ENCODE results near the gene UFSP1. TPM values are rescaled to one million over a fixed set of nuclear protein-coding genes. Genes with fewer than 3 reads are reported as not detected.

Gene UFSP1
- total RNA-seq (2022; extraction: Qiagen RNA extraction; ENCODE audit: low read depth): 3.5 to 7.4 TPM (median 5.7 TPM) in 5 replicates

GRCh38 chr7:100888988-100889750, at the start of gene UFSP1:
Gene UFSP1, minus strand, starts transcription at chr7:100889715. Its CDS starts 444 bp downstream, at chr7:100889271.

GRCh38 chr7:100895701-100895955, 6.1 kb upstream of the UFSP1 start, which contains the start of gene ACHE:
Gene ACHE, minus strand, starts transcription at chr7:100895888. Its CDS starts 1,656 bp downstream, at chr7:100894232.

GRCh38 chr7:100874577-100875355, 14.7 kb downstream of the UFSP1 start, which contains the start of gene SRRT:
Gene SRRT, plus strand, starts transcription at chr7:100875103. Its CDS starts 488 bp downstream, at chr7:100875591.

DNA sequence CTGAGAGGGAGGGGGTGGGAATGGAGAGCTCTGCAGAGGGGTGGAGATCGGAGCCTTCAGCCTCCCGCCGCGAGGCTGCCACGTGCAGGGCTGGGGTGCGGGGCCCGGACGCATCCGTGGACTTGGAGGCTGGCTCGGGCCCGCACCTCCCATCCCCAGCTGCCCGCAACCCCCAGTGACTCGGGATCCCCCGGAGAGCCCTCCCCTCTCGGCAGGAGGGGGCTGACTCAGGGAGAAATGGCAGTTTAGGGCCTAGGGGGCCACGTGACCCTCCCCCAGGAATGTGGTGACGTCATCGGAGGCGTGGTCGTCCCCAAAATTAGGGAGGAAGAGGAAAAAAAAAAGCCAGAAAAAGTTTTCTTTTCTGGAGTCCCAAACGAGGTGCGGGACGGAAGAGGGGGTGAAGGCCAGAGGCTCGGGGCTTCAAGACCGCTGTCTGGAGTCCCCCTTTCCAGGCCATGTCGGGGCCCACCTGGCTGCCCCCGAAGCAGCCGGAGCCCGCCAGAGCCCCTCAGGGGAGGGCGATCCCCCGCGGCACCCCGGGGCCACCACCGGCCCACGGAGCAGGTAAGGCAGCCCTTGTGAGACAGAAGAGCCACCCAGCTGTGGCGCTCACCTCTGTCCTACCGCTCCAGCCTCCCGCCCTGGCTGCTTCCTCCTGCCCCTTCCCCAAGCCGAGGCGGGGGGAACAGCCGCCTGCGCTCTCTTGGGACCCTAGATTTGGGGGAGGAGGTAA, 22.3 kb downstream of the UFSP1 start, which contains the start of gene TRIP6:
TRIP6 (plus strand) TSS at position 348 of the 736 bp plus-strand sequence; CDS start at position 459, 111 bp downstream.

GRCh38 chr7:100852048-100852872, 37.3 kb downstream of the UFSP1 start, which contains the start of gene SLC12A9:
Gene SLC12A9, plus strand, starts transcription at chr7:100852713. Its CDS starts 1,485 bp downstream, at chr7:100854198.

Other genes starting within 250 kb of the UFSP1 start
- gene TFR2, start 248.2 kb downstream of the UFSP1 start, total RNA-seq (2022; extraction: Qiagen RNA extraction; ENCODE audit: low read depth): 2.0 to 3.3 TPM (median 3.0 TPM) in 5 replicates
- gene ACTL6B, start 233.3 kb downstream of the UFSP1 start, total RNA-seq (2022; extraction: Qiagen RNA extraction; ENCODE audit: low read depth): not detected in 5 replicates
- 163 to 268 TPM (median 240 TPM) in 5 replicates for gene GNB2, start 216.0 kb downstream of the UFSP1 start, total RNA-seq (2022; extraction: Qiagen RNA extraction; ENCODE audit: low read depth)
- gene GIGYF1, start 195.5 kb downstream of the UFSP1 start, total RNA-seq (2022; extraction: Qiagen RNA extraction; ENCODE audit: low read depth): 13.1 to 21.3 TPM (median 18.9 TPM) in 5 replicates
- gene POP7, start 183.6 kb downstream of the UFSP1 start, total RNA-seq (2022; extraction: Qiagen RNA extraction; ENCODE audit: low read depth): 77.8 to 102 TPM (median 101 TPM) in 5 replicates
- gene EPO, start 169.2 kb downstream of the UFSP1 start, total RNA-seq (2022; extraction: Qiagen RNA extraction; ENCODE audit: low read depth): 0.07 to 0.23 TPM in 2 of 5 replicates, not detected in the others
- not detected in 5 replicates for gene ZAN, start 156.1 kb downstream of the UFSP1 start, total RNA-seq (2022; extraction: Qiagen RNA extraction; ENCODE audit: low read depth)
- 36.4 to 45.6 TPM (median 43.7 TPM) in 5 replicates for gene EPHB4, start 62.2 kb downstream of the UFSP1 start, total RNA-seq (2022; extraction: Qiagen RNA extraction; ENCODE audit: low read depth)
- gene SLC12A9, start 37.0 kb downstream of the UFSP1 start, total RNA-seq (2022; extraction: Qiagen RNA extraction; ENCODE audit: low read depth): 11.0 to 15.9 TPM (median 13.4 TPM) in 5 replicates
- 40.0 to 57.6 TPM (median 56.1 TPM) in 5 replicates for gene TRIP6, start 22.3 kb downstream of the UFSP1 start, total RNA-seq (2022; extraction: Qiagen RNA extraction; ENCODE audit: low read depth)
- 117 to 160 TPM (median 136 TPM) in 5 replicates for gene SRRT, start 14.6 kb downstream of the UFSP1 start, total RNA-seq (2022; extraction: Qiagen RNA extraction; ENCODE audit: low read depth)
- gene ACHE, start 6.2 kb upstream of the UFSP1 start, total RNA-seq (2022; extraction: Qiagen RNA extraction; ENCODE audit: low read depth): 1.4 to 2.5 TPM (median 2.2 TPM) in 5 replicates
- 10.0 to 17.6 TPM (median 16.9 TPM) in 5 replicates for gene MUC3A, start 59.8 kb upstream of the UFSP1 start, total RNA-seq (2022; extraction: Qiagen RNA extraction; ENCODE audit: low read depth)
- gene MUC12, start 79.8 kb upstream of the UFSP1 start, total RNA-seq (2022; extraction: Qiagen RNA extraction; ENCODE audit: low read depth): 11.2 to 21.5 TPM (median 18.6 TPM) in 5 replicates
- 0.02 to 0.29 TPM (median 0.21 TPM) in 5 replicates for gene MUC17, start 130.4 kb upstream of the UFSP1 start, total RNA-seq (2022; extraction: Qiagen RNA extraction; ENCODE audit: low read depth)
- gene TRIM56, start 195.8 kb upstream of the UFSP1 start, total RNA-seq (2022; extraction: Qiagen RNA extraction; ENCODE audit: low read depth): 8.8 to 12.1 TPM (median 10.8 TPM) in 5 replicates
- gene SERPINE1, start 237.4 kb upstream of the UFSP1 start, total RNA-seq (2022; extraction: Qiagen RNA extraction; ENCODE audit: low read depth): 868 to 1,053 TPM (median 898 TPM) in 5 replicates